DOHH2 (cell line): ENCODE data around the gene NRAS.

Experiments used
- H3F3A ChIP-seq: fragments of 200-600 bp; sonication (generic), shearing (Covaris generic); 2 replicates; pipeline ENCODE4 v1.6.0; 2016; ENCODE audit warnings: antibody characterized with exemption, mild to moderate bottlenecking; ENCODE audit not compliant: control insufficient read depth, insufficient read depth
- H3K27ac ChIP-seq: fragments of 200-600 bp; sonication (generic); 2 replicates; pipeline ENCODE4 v1.5.1; 2014; ENCODE audit warnings: low read depth, mild to moderate bottlenecking, low read length, moderate library complexity
- H3K27me3 ChIP-seq: fragments of 200-600 bp; sonication (generic); 2 replicates; pipeline ENCODE4 v1.6.1; 2014; ENCODE audit warnings: mild to moderate bottlenecking, low read length, mixed read lengths; ENCODE audit not compliant: control insufficient read depth
- H3K36me3 ChIP-seq: fragments of 200-600 bp; sonication (generic); 2 replicates; pipeline ENCODE4 v1.6.1; 2014; ENCODE audit warnings: mild to moderate bottlenecking, low read length, moderate library complexity, mixed read lengths; ENCODE audit not compliant: control insufficient read depth
- H3K4me1 ChIP-seq: fragments of 200-600 bp; sonication (generic); 2 replicates; pipeline ENCODE4 v1.6.1; 2014; ENCODE audit warnings: mild to moderate bottlenecking, low read length, mixed read lengths; ENCODE audit not compliant: control insufficient read depth
- H3K4me2 ChIP-seq: fragments of 200-600 bp; sonication (generic); 2 replicates; pipeline ENCODE4 v1.6.0; 2014; ENCODE audit warnings: mild to moderate bottlenecking, low read length, moderate library complexity
- H3K4me3 ChIP-seq: fragments of 200-600 bp; sonication (generic); 2 replicates; pipeline ENCODE4 v1.5.1; 2014; ENCODE audit warnings: mild to moderate bottlenecking, low read length, mixed read lengths
- H3K79me2 ChIP-seq: fragments of 200-600 bp; sonication (generic); 2 replicates; pipeline ENCODE4 v1.6.1; 2014; ENCODE audit warnings: mild to moderate bottlenecking, low read length, mixed read lengths; ENCODE audit not compliant: control insufficient read depth
- H3K9me2 ChIP-seq: fragments of 200-600 bp; sonication (generic); replicated peaks from 2 replicates; pipeline ENCODE4 v1.6.1; 2014; ENCODE audit warnings: mild to moderate bottlenecking, low read length, mixed read lengths; ENCODE audit not compliant: control insufficient read depth
- H3K9me3 ChIP-seq: fragments of 200-600 bp; sonication (generic); 2 replicates; pipeline ENCODE4 v1.6.1; 2014; ENCODE audit warnings: antibody characterized with exemption, low read length, mixed read lengths; ENCODE audit not compliant: control insufficient read depth, insufficient read depth
- H4K20me1 ChIP-seq: fragments of 200-600 bp; sonication (generic); 2 replicates; pipeline ENCODE4 v1.6.0; 2014; ENCODE audit warnings: low read depth, mild to moderate bottlenecking, antibody characterized with exemption, low read length, moderate library complexity; ENCODE audit not compliant: control insufficient read depth, insufficient read depth
- CTCF ChIP-seq: fragments of 200-600 bp; sonication (generic); IDR thresholded peaks from one replicate; pipeline ENCODE4 v1.5.1; 2014; ENCODE audit warnings: antibody characterized with exemption, mild to moderate bottlenecking, low read depth, low read length; ENCODE audit not compliant: poor library complexity, severe bottlenecking
- EZH2phosphoT487 ChIP-seq: fragments of 200-600 bp; sonication (generic); IDR thresholded peaks from 2 replicates; pipeline ENCODE4 v1.6.1; 2017; ENCODE audit warnings: borderline replicate concordance, mild to moderate bottlenecking, antibody characterized with exemption, low read length, moderate library complexity, mixed read lengths

The NRAS gene

GRCh38 chr1:114725230-114725629, 8.7 kb upstream of the NRAS start:
- H3K9me2 ChIP-seq = no peaks in the 10 kb centered on the region
- peaks cover 97% of the 10 kb centered on the region for H3K36me3 ChIP-seq
- H3K79me2 ChIP-seq = peaks cover 6% of the 10 kb centered on the region; the same call in 1 of the 2 replicates

GRCh38 chr1:114723915-114724314, 7.3 kb upstream of the NRAS start:
- Histone ChIP-seq H3K4me1 (no peaks in the 10 kb centered on the region), H3K27ac (no peak overlapping the region), H3K9me2 (no peaks in the 10 kb centered on the region), H3K79me2 (no peaks in the 10 kb centered on the region), H3K4me3 (no peak overlapping the region), H4K20me1 (no peaks in the 10 kb centered on the region), H3K4me2 (no peak overlapping the region), H3K9me3 (no peaks in the 10 kb centered on the region), H3F3A (peaks cover 18% of the 10 kb centered on the region), H3K27me3 (no peaks in the 10 kb centered on the region), H3K36me3 (peaks cover 97% of the 10 kb centered on the region)
- TF ChIP-seq CTCF = no peak
- TF ChIP-seq EZH2phosphoT487 = no peak

More at GRCh38 chr1:114725230-114725629, 8.7 kb upstream of the NRAS start:
- Histone ChIP-seq H3K4me2 (no peak overlapping the region), H3F3A (peaks cover 7% of the 10 kb centered on the region; the same call in 1 of the 2 replicates), H3K9me3 (no peaks in the 10 kb centered on the region), H4K20me1 (no peaks in the 10 kb centered on the region), H3K27ac (no peak overlapping the region), H3K4me1 (no peaks in the 10 kb centered on the region), H3K27me3 (no peaks in the 10 kb centered on the region), H3K4me3 (no peak overlapping the region)
- TF ChIP-seq CTCF (no peak), EZH2phosphoT487 (no peak)

- H3K9me2 ChIP-seq = no peaks in the 10 kb centered on the region
- H4K20me1 ChIP-seq = no peaks in the 10 kb centered on the region
- H3F3A ChIP-seq = peaks cover 21% of the 10 kb centered on the region
- H3K4me3 ChIP-seq = no peak overlapping the region
- H3K9me3 ChIP-seq = no peaks in the 10 kb centered on the region
- H3K27ac ChIP-seq = no peak overlapping the region
- TF ChIP-seq CTCF = no peak
- no peak for TF ChIP-seq EZH2phosphoT487
- no peaks in the 10 kb centered on the region for H3K4me1 ChIP-seq
- H3K36me3 ChIP-seq = peaks cover 97% of the 10 kb centered on the region
- H3K4me2 ChIP-seq = no peak overlapping the region
- no peaks in the 10 kb centered on the region for H3K79me2 ChIP-seq
- no peaks in the 10 kb centered on the region for H3K27me3 ChIP-seq
These were observed 6.9 kb upstream of the NRAS start for GRCh38 chr1:114723457-114723856.
